Ishikawa (cell line): ENCODE measurements around the gene EME1.

Source experiments
- CEBPB ChIP-seq: IDR thresholded peaks from 2 replicates; pipeline ENCODE4 v1.6.1; 2012
- CREB1 ChIP-seq: IDR thresholded peaks from 2 replicates; pipeline ENCODE4 v1.6.1; 2012; ENCODE audit warnings: low read depth
- EP300 ChIP-seq: IDR thresholded peaks from 2 replicates; pipeline ENCODE4 v1.6.1; 2012; ENCODE audit warnings: borderline replicate concordance
- FOXM1 ChIP-seq: IDR thresholded peaks from 2 replicates; pipeline ENCODE4 v1.6.1; 2012; ENCODE audit warnings: low read depth, borderline replicate concordance
- MAX ChIP-seq: IDR thresholded peaks from 2 replicates; pipeline ENCODE4 v1.6.1; 2012
- NFIC ChIP-seq: IDR thresholded peaks from 2 replicates; pipeline ENCODE4 v1.6.1; 2012
- RAD21 ChIP-seq: IDR thresholded peaks from 2 replicates; pipeline ENCODE4 v1.6.1; 2012; ENCODE audit warnings: low read depth
- TAF1 ChIP-seq: IDR thresholded peaks from 2 replicates; pipeline ENCODE4 v1.6.1; 2012; ENCODE audit warnings: low read depth, mild to moderate bottlenecking
- TCF12 ChIP-seq: IDR thresholded peaks from 2 replicates; pipeline ENCODE4 v1.6.1; 2012; ENCODE audit warnings: low read depth
- YY1 ChIP-seq: IDR thresholded peaks from 2 replicates; pipeline ENCODE4 v1.6.1; 2012; ENCODE audit warnings: low read depth
- TF ChIP-seq, protein P1 (sequence below): IDR thresholded peaks from 2 replicates; pipeline ENCODE4 v1.6.1; 2012; ENCODE audit warnings: low read depth, mild to moderate bottlenecking

- TF ChIP-seq EP300 (no peak), NFIC (no peak), CEBPB (no peak), TAF1 (no peak), TCF12 (no peak), YY1 (no peak), FOXM1 (no peak), CREB1 (no peak), MAX (no peak), RAD21 (no peak)
- TF ChIP-seq, protein P1, sequence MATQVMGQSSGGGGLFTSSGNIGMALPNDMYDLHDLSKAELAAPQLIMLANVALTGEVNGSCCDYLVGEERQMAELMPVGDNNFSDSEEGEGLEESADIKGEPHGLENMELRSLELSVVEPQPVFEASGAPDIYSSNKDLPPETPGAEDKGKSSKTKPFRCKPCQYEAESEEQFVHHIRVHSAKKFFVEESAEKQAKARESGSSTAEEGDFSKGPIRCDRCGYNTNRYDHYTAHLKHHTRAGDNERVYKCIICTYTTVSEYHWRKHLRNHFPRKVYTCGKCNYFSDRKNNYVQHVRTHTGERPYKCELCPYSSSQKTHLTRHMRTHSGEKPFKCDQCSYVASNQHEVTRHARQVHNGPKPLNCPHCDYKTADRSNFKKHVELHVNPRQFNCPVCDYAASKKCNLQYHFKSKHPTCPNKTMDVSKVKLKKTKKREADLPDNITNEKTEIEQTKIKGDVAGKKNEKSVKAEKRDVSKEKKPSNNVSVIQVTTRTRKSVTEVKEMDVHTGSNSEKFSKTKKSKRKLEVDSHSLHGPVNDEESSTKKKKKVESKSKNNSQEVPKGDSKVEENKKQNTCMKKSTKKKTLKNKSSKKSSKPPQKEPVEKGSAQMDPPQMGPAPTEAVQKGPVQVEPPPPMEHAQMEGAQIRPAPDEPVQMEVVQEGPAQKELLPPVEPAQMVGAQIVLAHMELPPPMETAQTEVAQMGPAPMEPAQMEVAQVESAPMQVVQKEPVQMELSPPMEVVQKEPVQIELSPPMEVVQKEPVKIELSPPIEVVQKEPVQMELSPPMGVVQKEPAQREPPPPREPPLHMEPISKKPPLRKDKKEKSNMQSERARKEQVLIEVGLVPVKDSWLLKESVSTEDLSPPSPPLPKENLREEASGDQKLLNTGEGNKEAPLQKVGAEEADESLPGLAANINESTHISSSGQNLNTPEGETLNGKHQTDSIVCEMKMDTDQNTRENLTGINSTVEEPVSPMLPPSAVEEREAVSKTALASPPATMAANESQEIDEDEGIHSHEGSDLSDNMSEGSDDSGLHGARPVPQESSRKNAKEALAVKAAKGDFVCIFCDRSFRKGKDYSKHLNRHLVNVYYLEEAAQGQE = no peak
Observed at GRCh38 chr17:50373705-50374104, 676 bp downstream of the EME1 start.
